GM12892 (cell line): Measurements from ENCODE around the gene ELOVL6.

Experiments
- POLR2A ChIP-seq: IDR thresholded peaks from 2 replicates; pipeline ENCODE4 v1.6.1; 2011; ENCODE audit warnings: low read depth, low read length, control low read depth
- POLR2AphosphoS5 ChIP-seq: IDR thresholded peaks from 2 replicates; pipeline ENCODE4 v1.6.1; 2011; ENCODE audit warnings: low read depth, low read length, control low read depth
- TAF1 ChIP-seq: IDR thresholded peaks from 2 replicates; pipeline ENCODE4 v1.6.1; 2011; ENCODE audit warnings: low read depth, mild to moderate bottlenecking, control low read depth, low read length, borderline replicate concordance

DNA sequence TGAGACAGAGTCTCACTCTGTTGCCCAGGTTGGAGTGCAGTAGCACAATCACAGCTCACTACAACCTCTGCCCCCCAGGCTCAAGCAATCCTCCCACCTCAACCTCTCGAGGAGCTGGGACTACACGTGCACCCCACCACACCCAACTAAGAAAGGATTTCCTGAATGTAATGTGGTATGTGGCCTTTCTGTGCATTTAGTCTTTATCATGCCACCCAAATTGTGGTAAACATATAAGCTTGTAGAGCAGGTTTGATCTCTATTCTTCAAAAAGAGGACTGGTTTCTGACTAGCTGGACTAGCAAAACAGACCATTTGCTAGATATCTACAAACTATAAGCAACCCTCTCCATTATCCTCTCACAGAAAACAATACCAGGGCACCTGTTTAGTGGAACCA, 33.6 kb downstream of the ELOVL6 start:
- no peak for TF ChIP-seq POLR2AphosphoS5
- TF ChIP-seq POLR2A, result no peak
- TF ChIP-seq TAF1, result no peak
